WTC11 (cell line): ENCODE measurements around the gene PGLYRP2.
A peak's percentile ranks its signal among the peaks of the same experiment; 100 is the strongest.

ENCODE experiments used
- ATF1 ChIP-seq: sonication (generic); formaldehyde crosslinking; IDR thresholded peaks from 2 replicates; pipeline ENCODE4 v1.8.1; 2023; ENCODE audit warnings: mild to moderate bottlenecking, moderate library complexity, missing genetic modification reagents
- ATF2 ChIP-seq: sonication (generic); formaldehyde crosslinking; IDR thresholded peaks from 2 replicates; pipeline ENCODE4 v1.8.1; 2022; ENCODE audit warnings: low read depth, missing genetic modification reagents, borderline replicate concordance
- ATF3 ChIP-seq: sonication (generic); formaldehyde crosslinking; conservative IDR thresholded peaks from 2 replicates; pipeline ENCODE4 v1.8.1; 2022; ENCODE audit warnings: mild to moderate bottlenecking, missing genetic modification reagents
- CTCF ChIP-seq: fragments of 200-600 bp; IDR thresholded peaks from 2 replicates; pipeline ENCODE4 v1.8.0; 2022; ENCODE audit warnings: antibody characterized with exemption
- E2F4 ChIP-seq: sonication (generic); formaldehyde crosslinking; IDR thresholded peaks from 2 replicates; pipeline ENCODE4 v1.8.1; 2022; ENCODE audit warnings: low read depth, mild to moderate bottlenecking, moderate library complexity, missing genetic modification reagents, borderline replicate concordance
- GABPB1 ChIP-seq: sonication (generic); formaldehyde crosslinking; IDR thresholded peaks from 2 replicates; pipeline ENCODE4 v1.8.1; 2023; ENCODE audit warnings: mild to moderate bottlenecking, missing genetic modification reagents
- JUN ChIP-seq: sonication (generic); formaldehyde crosslinking; IDR thresholded peaks from 2 replicates; pipeline ENCODE4 v1.8.0; 2023; ENCODE audit warnings: mild to moderate bottlenecking, missing genetic modification reagents
- MAX ChIP-seq: sonication (generic); formaldehyde crosslinking; IDR thresholded peaks from 2 replicates; pipeline ENCODE4 v1.8.0; 2022; ENCODE audit warnings: mild to moderate bottlenecking, missing genetic modification reagents
- MYBL2 ChIP-seq: sonication (generic); formaldehyde crosslinking; IDR thresholded peaks from 2 replicates; pipeline ENCODE4 v1.8.1; 2023; ENCODE audit warnings: mild to moderate bottlenecking, moderate library complexity, missing genetic modification reagents
- NR2C2 ChIP-seq: sonication (generic); formaldehyde crosslinking; IDR thresholded peaks from 2 replicates; pipeline ENCODE4 v1.8.0; 2022; ENCODE audit warnings: mild to moderate bottlenecking, missing genetic modification reagents
- TP53 ChIP-seq: sonication (generic); formaldehyde crosslinking; IDR thresholded peaks from 2 replicates; pipeline ENCODE4 v1.8.1; 2023; ENCODE audit warnings: mild to moderate bottlenecking, missing genetic modification reagents
- ZNF281 ChIP-seq: sonication (generic); formaldehyde crosslinking; IDR thresholded peaks from 2 replicates; pipeline ENCODE4 v1.8.0; 2023; ENCODE audit warnings: mild to moderate bottlenecking, missing genetic modification reagents

GRCh38 chr19:15479391-15480345 lies at the start of gene PGLYRP2:
- no peak for TF ChIP-seq CTCF
- TF ChIP-seq ZNF281 (CRISPR knock-in tag) = no peak
- no peak for TF ChIP-seq ATF2
- no peak for TF ChIP-seq JUN
- no peak for TF ChIP-seq MYBL2 (CRISPR knock-in tag)
- TF ChIP-seq MAX = no peak
- TF ChIP-seq TP53 (CRISPR knock-in tag) = no peak
- TF ChIP-seq ATF3 (CRISPR knock-in tag) = no peak
- TF ChIP-seq E2F4 = no peak
- TF ChIP-seq NR2C2 = no peak
- 0 out of 2 replicates have a peak, but pooled peaks have one; percentile 29 for TF ChIP-seq GABPB1 (CRISPR knock-in tag)
- no peak for TF ChIP-seq ATF1 (CRISPR knock-in tag)
